Left lobe of liver (tissue), 2 donors: ENCODE data around the gene CASKIN2. TPM values are rescaled to one million over a fixed set of nuclear protein-coding genes. Genes with fewer than 3 reads are reported as not detected.
A peak's percentile ranks its signal among the peaks of the same experiment; 100 is the strongest.

ENCODE experiments used
- ATAC-seq: fragments of 200-7000 bp; cut with Tn5 transposase; one replicate; pipeline ENCODE4 v1.9.1; 2020; ENCODE audit warnings: mild to moderate bottlenecking, moderate library complexity
- DNase-seq: peaks from one replicate; pipeline ENCODE4 v3.0.0-alpha.2; 2020; ENCODE audit warnings: low spot score
- total RNA-seq: library from RNA; stranded (reverse); gene quantifications from one replicate; pipeline ENCODE4 v1.2.1, GENCODE V29; 2021
- donor health status: DM: no; HTN: no; CAD: no; lungs with moderate emphysema.
- donor health status: DM: no; HTN: yes; CAD: no.

The CASKIN2 gene, protein sequence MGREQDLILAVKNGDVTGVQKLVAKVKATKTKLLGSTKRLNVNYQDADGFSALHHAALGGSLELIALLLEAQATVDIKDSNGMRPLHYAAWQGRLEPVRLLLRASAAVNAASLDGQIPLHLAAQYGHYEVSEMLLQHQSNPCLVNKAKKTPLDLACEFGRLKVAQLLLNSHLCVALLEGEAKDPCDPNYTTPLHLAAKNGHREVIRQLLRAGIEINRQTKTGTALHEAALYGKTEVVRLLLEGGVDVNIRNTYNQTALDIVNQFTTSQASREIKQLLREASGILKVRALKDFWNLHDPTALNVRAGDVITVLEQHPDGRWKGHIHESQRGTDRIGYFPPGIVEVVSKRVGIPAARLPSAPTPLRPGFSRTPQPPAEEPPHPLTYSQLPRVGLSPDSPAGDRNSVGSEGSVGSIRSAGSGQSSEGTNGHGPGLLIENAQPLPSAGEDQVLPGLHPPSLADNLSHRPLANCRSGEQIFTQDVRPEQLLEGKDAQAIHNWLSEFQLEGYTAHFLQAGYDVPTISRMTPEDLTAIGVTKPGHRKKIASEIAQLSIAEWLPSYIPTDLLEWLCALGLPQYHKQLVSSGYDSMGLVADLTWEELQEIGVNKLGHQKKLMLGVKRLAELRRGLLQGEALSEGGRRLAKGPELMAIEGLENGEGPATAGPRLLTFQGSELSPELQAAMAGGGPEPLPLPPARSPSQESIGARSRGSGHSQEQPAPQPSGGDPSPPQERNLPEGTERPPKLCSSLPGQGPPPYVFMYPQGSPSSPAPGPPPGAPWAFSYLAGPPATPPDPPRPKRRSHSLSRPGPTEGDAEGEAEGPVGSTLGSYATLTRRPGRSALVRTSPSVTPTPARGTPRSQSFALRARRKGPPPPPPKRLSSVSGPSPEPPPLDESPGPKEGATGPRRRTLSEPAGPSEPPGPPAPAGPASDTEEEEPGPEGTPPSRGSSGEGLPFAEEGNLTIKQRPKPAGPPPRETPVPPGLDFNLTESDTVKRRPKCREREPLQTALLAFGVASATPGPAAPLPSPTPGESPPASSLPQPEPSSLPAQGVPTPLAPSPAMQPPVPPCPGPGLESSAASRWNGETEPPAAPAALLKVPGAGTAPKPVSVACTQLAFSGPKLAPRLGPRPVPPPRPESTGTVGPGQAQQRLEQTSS (N-terminal part only)
- total RNA-seq: 26.4 TPM

DNA sequence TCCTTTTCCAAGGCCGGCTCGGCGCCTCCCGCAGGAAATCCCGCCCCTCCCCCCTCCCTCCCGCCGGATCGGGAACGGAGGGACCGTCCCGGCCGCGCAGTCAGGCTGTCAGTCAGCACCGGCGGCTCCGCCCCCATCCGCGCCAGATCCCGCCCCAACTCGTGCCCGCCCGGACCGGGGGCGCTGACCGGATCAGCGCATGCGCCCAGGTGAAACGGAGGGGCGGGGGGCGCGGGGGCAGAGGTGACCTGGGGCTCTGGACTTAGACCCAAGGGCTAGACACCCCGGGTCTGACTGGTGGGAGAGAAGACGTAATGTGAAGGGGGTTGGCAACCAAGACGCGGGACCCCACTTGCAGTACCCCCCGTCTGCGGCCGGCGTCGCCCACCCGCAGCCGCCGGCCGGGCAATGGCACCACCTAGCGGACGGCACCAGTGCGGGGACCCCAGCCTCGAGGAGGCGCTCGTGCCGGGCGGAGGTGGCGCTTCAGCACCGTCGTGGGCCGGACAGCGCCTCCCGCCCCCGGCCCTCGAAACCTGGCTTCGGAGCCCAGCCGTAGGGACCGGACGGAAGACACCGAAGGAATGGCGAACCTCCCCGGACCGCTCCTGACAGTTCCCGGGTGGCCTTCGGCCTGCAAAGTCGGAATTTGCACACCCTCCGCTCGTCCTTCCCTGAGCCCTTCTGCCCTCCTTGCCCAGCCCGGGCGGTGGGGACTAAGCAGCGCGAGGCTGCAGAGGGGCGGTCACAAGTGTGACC, at the start of gene CASKIN2:
CASKIN2 (minus strand) TSS at position 42 of the 759 bp plus-strand sequence. CDS start 1,733 bp downstream, outside the sequence.
- peak; percentile 77 for ATAC-seq
- DNase-seq: peak; percentile 98

DNA sequence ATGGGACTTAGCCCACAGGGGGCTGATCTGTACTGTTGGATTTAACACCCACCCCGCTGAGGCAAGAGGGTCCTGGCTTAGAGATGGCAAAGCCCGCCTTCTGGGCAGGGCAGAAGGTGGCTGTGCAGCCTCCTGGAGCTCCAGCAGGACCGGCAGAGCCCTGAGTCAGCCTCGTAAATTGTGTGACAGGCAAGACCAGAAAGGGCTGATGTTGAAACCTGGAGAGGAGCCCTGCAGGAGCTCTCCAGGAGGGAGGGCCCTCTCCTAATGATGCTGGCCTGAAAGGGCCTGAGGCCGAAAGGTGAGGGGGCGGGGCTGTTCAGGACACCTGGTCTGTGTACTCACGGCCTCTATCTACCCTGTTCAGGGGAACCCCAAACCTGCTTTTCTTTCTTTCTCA, 49.7 kb upstream of the CASKIN2 start:
- ATAC-seq (no peak), DNase-seq (no peak)

DNA sequence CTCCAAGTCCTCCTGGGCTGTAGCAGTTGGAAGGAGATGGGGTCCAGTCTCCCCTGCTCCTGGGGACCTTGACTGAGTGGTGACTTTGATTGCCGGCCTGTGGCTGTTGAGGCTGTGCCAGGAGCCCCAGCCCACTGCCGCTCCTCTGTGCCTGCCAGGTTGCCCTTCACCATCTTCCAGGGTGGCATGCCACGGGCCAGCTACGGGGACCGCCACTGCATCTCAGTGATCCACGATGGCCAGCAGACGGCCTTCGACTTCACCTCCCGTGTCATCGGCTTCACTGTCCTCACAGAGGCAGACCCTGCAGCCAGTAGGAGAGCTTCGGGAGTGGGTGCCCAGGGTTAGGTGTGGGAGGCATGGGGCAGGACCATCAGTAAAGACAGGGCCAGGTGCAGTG, 48.9 kb upstream of the CASKIN2 start:
- no peak for ATAC-seq
- no peak for DNase-seq

DNA sequence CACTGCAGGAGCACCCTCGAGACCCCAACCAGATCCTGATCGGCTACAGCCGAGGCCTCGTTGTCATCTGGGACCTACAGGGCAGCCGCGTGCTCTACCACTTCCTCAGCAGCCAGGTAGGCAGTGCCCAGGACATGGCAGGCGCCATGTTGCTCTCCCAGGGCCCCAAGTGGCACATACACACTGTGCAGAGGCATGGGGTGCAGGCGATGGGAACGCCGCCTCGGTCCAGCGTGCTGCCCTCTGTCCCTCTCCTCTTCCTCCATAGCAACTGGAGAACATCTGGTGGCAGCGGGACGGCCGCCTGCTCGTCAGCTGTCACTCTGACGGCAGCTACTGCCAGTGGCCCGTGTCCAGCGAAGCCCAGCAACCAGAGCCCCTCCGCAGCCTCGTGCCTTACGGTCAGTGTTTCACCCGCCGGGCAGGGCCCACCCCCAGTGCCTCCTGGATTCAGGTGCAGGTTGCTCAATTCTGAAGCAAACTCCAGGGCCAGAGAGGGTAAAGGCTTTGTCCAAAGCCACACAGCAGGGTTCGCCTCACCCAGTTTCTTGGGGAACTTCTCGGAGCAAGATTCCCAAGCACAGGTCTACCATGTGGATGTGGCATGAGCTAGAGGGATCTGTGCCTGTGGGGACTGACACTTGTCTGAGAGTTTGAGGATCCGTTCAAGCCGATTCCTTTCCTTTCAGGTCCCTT, 47.9 kb upstream of the CASKIN2 start:
- DNase-seq (no peak), ATAC-seq (no peak)

DNA sequence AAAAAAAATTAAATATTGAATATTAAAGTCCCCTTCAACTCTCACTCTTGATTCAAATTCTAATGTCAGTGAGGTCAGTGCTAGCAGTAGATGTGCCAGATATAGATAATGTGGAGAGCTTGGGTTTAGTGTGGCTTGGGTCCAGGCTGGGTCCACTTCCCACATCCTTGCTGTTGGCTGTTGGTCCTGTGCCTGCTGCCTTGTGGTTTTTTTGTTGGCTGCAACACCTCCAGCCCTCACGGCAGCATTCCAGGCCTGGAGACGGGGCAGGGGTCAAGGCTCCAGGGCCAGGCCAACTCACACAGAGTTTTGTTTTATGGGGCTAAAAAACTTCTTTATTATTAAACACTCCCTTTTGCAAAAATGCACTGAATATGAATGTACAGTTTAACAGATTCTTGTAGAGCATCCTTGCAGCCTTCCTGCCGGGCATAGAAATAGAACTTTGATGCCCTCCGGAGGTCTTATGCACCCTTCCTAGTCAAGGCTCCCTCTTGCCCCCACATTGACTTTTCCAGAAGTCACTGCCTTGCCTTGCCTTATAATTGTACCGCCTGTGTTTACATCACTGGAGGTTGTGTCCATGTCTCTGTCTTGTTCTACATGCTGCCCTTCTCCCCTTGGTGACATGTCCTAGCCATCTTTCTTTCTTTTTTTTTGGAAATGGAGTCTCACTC, 46.7 kb upstream of the CASKIN2 start:
- DNase-seq (peak; percentile 95), ATAC-seq (peak; percentile 33)

DNA sequence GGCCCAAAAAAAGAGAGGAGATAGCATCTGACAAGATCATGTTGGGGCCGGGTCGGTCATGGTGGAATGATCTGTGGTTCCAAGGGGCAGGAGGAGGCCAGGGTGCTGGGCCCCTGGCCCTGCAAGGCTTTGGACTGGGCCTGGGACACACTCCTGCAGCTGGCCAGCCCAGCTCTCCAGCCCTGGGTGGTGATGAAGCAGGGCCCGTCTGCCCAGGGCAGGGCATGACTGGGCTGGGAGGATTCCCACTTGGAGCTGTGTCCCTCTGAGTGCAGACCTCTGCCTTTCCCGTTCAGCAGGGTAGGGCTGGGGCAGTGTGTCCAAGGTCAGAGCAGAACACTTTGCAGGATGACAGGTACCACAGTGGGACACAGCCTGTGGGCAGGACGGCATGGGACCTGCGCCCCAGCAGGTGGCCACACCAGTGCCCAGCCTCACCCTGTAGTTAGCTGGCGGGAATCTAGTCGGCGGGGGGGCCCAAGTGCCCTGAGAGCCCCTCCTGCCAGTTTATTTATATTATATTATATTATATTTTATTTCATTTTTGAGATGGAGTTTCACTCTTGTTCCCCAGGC, 44.7 kb upstream of the CASKIN2 start:
- peak; percentile 77 for DNase-seq
- peak; percentile 14 for ATAC-seq

DNA sequence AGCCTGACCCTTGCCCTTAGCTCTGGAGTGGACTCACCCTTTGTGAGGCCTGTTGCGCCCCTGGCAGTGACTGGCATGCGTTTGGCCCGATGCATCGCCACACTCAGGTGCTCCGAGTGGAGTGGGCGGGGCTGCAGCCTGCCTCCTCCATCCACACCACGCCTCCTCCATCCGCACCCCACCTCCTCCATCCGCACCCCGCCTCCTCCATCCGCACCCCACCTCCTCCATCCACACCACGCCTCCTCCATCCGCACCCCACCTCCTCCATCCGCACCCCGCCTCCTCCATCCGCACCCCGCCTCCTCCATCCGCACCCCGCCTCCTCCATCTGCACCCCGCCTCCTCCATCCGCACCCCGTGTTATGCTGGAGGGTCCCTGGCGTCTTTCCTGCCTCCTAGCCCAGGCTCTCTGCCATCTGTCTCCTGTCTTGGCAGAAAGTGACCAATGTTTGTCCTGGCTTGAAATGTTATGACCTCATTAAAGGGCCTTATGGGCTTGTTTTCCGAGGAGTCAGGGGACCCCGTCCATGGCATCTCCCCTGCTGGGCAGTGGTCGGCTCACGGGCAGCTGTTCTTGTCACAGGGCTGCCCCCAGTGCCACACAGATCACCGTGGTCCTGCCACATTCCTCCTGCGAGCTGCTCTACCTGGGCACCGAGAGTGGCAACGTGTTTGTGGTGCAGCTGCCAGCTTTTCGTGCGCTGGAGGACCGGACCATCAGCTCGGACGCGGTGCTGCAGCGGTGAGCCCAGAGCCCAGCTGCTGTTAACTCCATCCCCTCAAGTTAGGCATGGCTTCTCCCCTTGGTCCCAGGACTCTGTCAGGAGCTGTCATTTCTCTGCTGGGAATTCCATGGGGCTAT, 43.6 kb upstream of the CASKIN2 start:
- DNase-seq: peak; percentile 69
- peak; percentile 31 for ATAC-seq

DNA sequence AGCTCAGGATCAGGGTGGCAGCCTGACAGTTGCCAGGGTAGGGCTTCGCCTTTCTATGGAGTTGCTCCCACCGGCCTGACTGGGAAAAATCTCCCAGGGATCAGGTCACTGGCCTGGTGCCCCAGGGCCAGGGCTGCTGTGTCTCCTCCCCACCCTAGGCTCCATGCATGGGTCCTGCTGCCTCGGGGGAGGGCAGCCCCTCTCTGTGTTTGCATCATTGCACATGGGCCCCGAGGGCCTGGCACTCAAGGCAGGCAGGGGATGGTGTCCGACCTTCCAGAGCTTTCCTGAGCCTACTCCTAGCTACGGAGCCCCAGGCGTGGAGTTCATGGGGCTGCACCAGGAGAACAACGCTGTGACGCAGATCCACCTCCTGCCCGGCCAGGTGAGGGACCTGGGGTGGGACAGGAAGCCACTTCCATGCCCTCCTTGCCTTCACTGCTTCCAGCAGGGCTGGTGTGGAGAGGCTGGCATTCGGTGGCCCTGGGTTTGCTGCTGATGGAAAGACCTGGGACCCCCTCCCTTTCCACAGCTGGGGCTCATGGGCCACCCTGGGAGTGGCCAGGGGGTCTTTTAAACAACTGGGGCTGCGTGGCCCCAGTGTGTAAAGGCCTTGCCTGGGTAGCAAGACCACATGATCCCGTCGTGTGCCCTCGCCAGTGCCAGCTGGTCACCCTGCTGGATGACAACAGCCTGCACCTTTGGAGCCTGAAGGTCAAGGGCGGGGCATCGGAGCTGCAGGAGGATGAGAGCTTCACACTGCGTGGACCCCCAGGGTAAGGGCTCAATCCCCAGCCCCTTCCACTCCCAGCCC, 42.7 kb upstream of the CASKIN2 start:
- DNase-seq: peak; percentile 92
- ATAC-seq: peak; percentile 53

DNA sequence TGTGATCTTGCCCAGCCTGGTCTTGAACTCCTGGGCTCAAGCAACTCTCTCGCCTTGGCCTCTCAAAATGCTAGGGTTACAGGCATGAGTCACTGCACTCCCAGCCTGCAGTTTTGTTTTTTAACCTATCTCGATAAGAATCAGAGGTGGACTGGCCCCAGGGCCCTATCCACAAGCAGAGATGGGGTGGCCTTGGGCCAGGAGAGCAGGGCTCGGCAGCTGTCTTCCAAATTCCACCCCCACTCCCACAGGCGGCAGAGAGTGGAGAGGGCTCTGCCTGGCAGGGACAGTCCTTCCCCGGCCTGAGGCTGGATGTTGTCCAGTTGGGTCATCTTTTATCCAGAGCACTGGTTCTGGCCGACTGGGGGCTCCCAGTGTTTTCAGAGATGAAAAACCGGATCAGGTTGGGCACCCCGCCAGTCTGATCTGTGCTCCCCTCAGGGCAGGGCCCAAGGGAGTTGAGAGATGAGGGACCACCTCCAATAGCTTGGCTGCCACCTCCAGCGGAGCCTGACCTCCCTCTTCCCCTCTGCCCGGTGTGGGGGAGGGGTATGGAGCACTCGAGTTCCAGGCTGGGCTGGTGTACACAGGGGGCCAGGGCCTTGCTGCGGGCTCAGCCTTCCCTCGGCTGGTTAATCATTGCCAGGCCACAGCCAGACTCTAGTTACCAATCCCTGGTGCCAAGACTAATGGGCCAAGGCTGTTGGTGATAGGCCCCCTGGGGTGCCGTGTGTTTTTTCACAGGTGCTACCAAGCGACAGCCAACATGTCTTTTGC, 41.9 kb upstream of the CASKIN2 start:
- DNase-seq: peak; percentile 97
- peak; percentile 68 for ATAC-seq

DNA sequence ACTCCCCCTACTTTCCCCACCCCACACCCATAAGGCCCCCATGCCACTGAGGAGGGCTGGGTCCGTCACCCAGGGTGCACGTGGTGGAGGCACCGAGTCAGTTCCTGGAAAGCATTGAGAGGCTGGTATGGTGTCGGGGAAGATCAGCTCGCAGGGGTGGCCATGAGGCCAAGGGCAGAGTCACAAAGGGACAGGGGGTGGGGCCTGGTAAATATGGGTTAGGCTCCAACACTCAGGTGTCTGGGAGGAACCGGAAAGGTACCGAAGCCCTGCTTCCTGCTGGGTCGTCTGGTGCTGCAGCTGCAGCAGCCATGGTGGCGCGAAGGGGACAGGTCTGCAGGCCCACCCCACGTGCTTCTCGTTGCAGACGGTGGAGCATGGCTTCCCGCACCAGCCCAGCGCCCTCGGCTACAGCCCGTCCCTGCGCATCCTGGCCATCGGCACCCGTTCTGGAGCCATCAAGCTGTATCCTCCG, 40.4 kb upstream of the CASKIN2 start:
- DNase-seq (peak; percentile 71), ATAC-seq (peak; percentile 6)

DNA sequence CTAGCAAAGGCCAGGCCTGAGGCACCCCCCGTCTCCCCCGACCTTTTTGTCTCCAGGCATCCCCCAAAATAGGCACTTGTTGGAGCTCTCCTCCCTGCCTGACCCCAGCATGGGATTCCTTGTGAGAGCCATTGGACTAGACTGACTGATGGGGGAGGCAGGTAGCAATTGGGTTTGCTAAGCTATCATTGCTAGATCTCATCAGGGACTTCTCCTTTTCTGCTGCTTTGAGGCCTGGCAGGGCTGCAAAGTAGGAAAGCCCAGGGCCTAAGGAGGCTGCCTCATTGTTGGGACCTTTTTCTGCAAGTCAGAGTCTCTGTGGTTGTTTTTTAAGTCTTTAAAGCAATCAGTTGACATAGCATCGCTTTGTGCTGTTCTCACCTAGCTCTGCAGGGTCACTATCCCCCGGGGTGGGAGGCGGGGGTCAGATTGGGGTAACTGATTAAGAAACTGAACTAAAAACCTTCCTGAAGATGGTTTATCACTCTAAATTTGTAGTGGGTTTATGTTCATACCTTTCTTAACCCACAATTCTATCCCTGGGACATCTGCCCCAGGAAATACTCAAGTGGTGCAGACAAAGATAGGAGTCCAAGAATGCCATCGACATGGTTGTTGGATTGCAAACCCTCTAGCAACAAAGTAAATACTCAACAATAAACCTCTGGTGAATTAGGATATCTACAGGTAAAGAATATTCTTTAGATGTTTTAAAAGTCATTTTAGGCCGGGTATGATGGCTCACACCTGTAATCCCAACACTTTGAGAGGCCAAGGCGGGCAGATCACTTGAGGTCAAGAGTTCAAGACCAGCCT, 38.2 kb upstream of the CASKIN2 start:
- ATAC-seq (no peak), DNase-seq (no peak)

DNA sequence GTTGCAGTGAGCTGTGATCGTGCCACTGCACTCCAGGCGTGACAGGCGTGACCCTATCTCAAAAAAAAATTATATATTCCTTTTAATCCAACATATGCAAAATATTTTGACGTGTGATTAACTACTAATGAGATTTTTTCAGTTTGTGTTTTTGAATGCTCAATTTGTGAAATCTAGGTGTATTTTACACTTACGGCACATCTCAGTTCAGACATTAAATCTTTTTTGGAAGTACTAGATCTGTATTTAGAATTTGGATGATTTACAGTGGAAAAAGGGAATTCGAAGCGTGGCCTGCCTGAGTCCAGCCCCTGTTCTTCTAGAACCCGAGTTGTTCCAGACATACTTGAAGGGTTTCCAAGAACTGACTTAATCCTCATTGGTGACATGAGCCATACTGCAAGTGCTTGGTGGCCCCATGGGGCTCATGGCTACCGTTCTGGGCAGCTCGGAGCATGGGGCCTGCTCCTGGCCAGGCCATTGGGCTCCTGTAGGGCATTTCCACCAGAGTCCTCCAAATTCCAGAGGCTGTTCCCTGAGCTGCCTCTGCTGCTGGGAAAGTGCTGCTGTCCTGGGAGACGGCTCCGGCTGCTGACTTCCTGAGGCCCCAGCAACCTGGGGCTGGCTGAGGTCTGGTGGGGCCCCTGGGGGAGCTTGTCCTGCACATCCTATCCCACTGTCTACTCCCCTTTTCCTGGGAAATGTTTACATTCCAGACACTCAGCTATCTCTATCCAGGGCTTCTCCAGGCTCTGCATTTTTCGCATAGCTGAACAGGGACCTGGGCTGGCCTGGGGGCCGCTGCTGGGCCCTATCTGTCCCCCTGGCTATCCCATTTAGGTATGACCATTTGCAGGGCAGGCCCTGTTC, 37.3 kb upstream of the CASKIN2 start:
- ATAC-seq: no peak
- DNase-seq: no peak

DNA sequence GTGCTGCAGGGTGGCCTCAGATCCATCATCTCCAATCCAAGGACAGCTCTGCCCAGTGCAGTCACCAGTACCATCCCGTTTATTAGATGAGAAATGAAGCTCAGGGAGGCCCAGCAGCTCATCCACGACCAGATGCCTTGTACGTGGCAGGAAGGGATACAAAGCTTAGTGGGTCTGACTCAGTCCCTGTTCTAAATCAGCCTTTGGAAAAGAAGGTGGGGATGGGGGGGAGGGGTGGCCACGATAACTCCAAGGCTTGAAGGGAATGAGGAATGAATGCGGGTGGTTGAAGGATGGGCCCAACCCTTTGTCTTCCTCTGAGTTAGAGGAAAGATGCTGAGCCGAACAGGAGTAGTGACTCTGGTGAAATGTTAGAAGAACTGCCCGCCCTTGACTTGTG, 35.9 kb upstream of the CASKIN2 start:
- DNase-seq (no peak), ATAC-seq (no peak)

DNA sequence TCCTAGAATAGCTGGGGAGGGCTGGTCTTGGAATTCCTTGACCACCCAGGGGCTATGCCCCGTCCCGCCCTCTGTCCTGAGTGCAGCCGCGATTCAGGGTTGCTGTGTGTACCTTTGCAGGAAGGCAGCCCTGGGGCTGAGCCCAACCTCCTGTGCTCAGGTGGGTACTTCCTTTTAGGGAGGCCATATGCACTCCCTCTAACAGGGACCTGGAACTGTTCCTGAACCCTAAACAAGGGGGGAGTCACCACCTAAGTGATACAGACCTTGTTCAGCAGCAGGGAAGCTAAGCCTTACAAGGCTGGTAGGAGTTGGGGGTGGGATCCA, 34.8 kb upstream of the CASKIN2 start:
- ATAC-seq (peak; percentile 6), DNase-seq (no peak)
